HT-29 (cell line): ENCODE results near the gene IGSF21. TPM values are rescaled to one million over a fixed set of nuclear protein-coding genes. Genes with fewer than 3 reads are reported as not detected.

ENCODE experiments used
- DNase-seq: peaks from one replicate; pipeline ENCODE4 v3.0.0-alpha.2; 2015; ENCODE audit warnings: low spot score
- total RNA-seq: library from RNA; depleted of rRNA; stranded (reverse); fragments of >200 nt; shearing (Covaris generic); gene quantifications from 2 replicates; pipeline ENCODE4 v1.2.3, GENCODE V29; 2014

The IGSF21 gene
- total RNA-seq, 1 experiment from 2014 or later = not detected

GRCh38 chr1:18323259-18323658 is 215.7 kb downstream of the IGSF21 start:
- DNase-seq = no peak

GRCh38 chr1:18324246-18324645 is 216.6 kb downstream of the IGSF21 start:
- DNase-seq = no peak

GRCh38 chr1:18325136-18325535 is 217.5 kb downstream of the IGSF21 start:
- DNase-seq = no peak

GRCh38 chr1:18326211-18326897 is 218.8 kb downstream of the IGSF21 start:
- peak; percentile 31 for DNase-seq

GRCh38 chr1:18327650-18328049 is 220.1 kb downstream of the IGSF21 start:
- no peak for DNase-seq

- DNase-seq = no peak
These were observed 221.2 kb downstream of the IGSF21 start for GRCh38 chr1:18328803-18329202.

GRCh38 chr1:18329469-18330253 is 222.1 kb downstream of the IGSF21 start:
- DNase-seq = peak; percentile 69

GRCh38 chr1:18332576-18332975 is 225.0 kb downstream of the IGSF21 start:
- DNase-seq = no peak

- DNase-seq = no peak
These were observed 225.6 kb downstream of the IGSF21 start for GRCh38 chr1:18333220-18333619.

GRCh38 chr1:18336801-18337200 is 229.2 kb downstream of the IGSF21 start:
- no peak for DNase-seq

- DNase-seq = no peak
These were observed 230.2 kb downstream of the IGSF21 start for GRCh38 chr1:18337757-18338156.

- peak; percentile 52 for DNase-seq
These were observed 231.6 kb downstream of the IGSF21 start for GRCh38 chr1:18339161-18339560.

GRCh38 chr1:18340158-18340764 is 232.7 kb downstream of the IGSF21 start:
- DNase-seq = no peak

GRCh38 chr1:18340787-18341186 is 233.2 kb downstream of the IGSF21 start:
- no peak for DNase-seq

GRCh38 chr1:18341291-18342069 is 233.9 kb downstream of the IGSF21 start:
- no peak for DNase-seq

GRCh38 chr1:18342744-18343143 is 235.1 kb downstream of the IGSF21 start:
- DNase-seq = no peak

GRCh38 chr1:18343581-18343980 is 236.0 kb downstream of the IGSF21 start:
- no peak for DNase-seq

- no peak for DNase-seq
These were observed 237.2 kb downstream of the IGSF21 start for GRCh38 chr1:18344755-18345154.

- DNase-seq = no peak
These were observed 240.0 kb downstream of the IGSF21 start for GRCh38 chr1:18347559-18347958.

GRCh38 chr1:18348354-18348753 is 240.8 kb downstream of the IGSF21 start:
- DNase-seq = no peak

GRCh38 chr1:18350747-18351146 is 243.1 kb downstream of the IGSF21 start:
- DNase-seq = no peak

GRCh38 chr1:18351735-18352134 is 244.1 kb downstream of the IGSF21 start:
- no peak for DNase-seq
